ENCODE results near the gene FARP1. TPM values are rescaled to one million over a fixed set of nuclear protein-coding genes. Genes with fewer than 3 reads are reported as not detected.
A peak's percentile ranks its signal among the peaks of the same experiment; 100 is the strongest.

The FARP1 gene
- total and polyA plus RNA-seq, 2 of the 13 experiments (the other 11 are each of a cell fraction or from before 2014, with no cell fraction given): 70.6 to 126 TPM

DNA sequence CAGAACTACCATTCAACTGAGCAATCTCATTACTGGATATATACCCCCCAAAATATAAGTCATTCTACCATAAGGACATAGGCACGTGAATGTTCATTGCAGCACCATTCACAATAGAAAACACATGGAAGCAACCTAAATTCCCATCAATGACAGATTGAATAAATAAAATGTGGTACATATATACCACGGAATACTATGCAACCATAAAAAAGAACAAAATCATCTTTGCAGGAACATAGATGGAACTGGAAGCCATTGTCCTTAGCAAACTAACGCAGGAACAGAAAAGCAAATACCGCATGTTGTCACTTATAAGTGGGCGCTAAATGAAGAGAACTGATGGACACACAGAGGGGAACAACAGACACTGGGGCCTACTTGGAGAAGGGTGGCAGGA is 20.0 kb downstream of the FARP1 start:
- no peak for ATAC-seq
- no TSS peak for BruUV-seq (replicated peaks)
- H3K27me3 ChIP-seq (ENCODE audit: control insufficient read depth in 1 of 2, insufficient read depth in 2 of 2, low read length in 2 of 2): no peaks in the 10 kb centered on the region; a peak in 1 of 5 replicates

More for the DNA sequence above, 20.0 kb downstream of the FARP1 start:
- TF ChIP-seq ZBTB7B (CRISPR knock-in tag; IDR thresholded peaks at IDR 0.05): no peak
- no peak for TF ChIP-seq ZNF282 (IDR thresholded peaks at IDR 0.05; ENCODE audit: partially characterized antibody)
- TF ChIP-seq, protein P1, sequence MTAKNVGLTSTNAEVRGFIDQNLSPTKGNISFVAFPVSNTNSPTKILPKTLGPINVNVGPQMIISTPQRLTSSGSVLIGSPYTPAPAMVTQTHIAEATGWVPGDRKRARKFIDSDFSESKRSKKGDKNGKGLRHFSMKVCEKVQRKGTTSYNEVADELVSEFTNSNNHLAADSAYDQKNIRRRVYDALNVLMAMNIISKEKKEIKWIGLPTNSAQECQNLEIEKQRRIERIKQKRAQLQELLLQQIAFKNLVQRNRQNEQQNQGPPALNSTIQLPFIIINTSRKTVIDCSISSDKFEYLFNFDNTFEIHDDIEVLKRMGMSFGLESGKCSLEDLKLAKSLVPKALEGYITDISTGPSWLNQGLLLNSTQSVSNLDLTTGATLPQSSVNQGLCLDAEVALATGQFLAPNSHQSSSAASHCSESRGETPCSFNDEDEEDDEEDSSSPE (CRISPR knock-in tag; IDR thresholded peaks at IDR 0.05): no peak
- no peak for TF ChIP-seq ZNF510 (CRISPR knock-in tag; IDR thresholded peaks at IDR 0.05; ENCODE audit: low read depth)
- no peak for TF ChIP-seq ZNF549 (CRISPR knock-in tag; IDR thresholded peaks at IDR 0.05)
- TF ChIP-seq ZNF501 (CRISPR knock-in tag; IDR thresholded peaks at IDR 0.05): no peak
- TF ChIP-seq, protein P2, sequence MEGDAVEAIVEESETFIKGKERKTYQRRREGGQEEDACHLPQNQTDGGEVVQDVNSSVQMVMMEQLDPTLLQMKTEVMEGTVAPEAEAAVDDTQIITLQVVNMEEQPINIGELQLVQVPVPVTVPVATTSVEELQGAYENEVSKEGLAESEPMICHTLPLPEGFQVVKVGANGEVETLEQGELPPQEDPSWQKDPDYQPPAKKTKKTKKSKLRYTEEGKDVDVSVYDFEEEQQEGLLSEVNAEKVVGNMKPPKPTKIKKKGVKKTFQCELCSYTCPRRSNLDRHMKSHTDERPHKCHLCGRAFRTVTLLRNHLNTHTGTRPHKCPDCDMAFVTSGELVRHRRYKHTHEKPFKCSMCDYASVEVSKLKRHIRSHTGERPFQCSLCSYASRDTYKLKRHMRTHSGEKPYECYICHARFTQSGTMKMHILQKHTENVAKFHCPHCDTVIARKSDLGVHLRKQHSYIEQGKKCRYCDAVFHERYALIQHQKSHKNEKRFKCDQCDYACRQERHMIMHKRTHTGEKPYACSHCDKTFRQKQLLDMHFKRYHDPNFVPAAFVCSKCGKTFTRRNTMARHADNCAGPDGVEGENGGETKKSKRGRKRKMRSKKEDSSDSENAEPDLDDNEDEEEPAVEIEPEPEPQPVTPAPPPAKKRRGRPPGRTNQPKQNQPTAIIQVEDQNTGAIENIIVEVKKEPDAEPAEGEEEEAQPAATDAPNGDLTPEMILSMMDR (CRISPR knock-in tag; IDR thresholded peaks at IDR 0.05): no peak
- no peak for TF ChIP-seq XBP1 (CRISPR knock-in tag; IDR thresholded peaks at IDR 0.05)
- TF ChIP-seq JUNB (CRISPR knock-in tag; IDR thresholded peaks at IDR 0.05; ENCODE audit: borderline replicate concordance): no peak
- TF ChIP-seq, protein P3, sequence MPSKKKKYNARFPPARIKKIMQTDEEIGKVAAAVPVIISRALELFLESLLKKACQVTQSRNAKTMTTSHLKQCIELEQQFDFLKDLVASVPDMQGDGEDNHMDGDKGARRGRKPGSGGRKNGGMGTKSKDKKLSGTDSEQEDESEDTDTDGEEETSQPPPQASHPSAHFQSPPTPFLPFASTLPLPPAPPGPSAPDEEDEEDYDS (CRISPR knock-in tag; IDR thresholded peaks at IDR 0.05): no peak
- TF ChIP-seq ZKSCAN8 (CRISPR knock-in tag; IDR thresholded peaks at IDR 0.05; ENCODE audit: borderline replicate concordance): no peak
- TF ChIP-seq, protein P4, sequence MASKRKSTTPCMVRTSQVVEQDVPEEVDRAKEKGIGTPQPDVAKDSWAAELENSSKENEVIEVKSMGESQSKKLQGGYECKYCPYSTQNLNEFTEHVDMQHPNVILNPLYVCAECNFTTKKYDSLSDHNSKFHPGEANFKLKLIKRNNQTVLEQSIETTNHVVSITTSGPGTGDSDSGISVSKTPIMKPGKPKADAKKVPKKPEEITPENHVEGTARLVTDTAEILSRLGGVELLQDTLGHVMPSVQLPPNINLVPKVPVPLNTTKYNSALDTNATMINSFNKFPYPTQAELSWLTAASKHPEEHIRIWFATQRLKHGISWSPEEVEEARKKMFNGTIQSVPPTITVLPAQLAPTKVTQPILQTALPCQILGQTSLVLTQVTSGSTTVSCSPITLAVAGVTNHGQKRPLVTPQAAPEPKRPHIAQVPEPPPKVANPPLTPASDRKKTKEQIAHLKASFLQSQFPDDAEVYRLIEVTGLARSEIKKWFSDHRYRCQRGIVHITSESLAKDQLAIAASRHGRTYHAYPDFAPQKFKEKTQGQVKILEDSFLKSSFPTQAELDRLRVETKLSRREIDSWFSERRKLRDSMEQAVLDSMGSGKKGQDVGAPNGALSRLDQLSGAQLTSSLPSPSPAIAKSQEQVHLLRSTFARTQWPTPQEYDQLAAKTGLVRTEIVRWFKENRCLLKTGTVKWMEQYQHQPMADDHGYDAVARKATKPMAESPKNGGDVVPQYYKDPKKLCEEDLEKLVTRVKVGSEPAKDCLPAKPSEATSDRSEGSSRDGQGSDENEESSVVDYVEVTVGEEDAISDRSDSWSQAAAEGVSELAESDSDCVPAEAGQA (IDR thresholded peaks at IDR 0.05; ENCODE audit: low read depth): no peak
- TF ChIP-seq, protein P4 (CRISPR knock-in tag; IDR thresholded peaks at IDR 0.05; ENCODE audit: borderline replicate concordance): no peak
- TF ChIP-seq STAG1 (CRISPR knock-in tag; IDR thresholded peaks at IDR 0.05): no peak
- TF ChIP-seq YEATS4 (CRISPR knock-in tag; IDR thresholded peaks at IDR 0.05; ENCODE audit: borderline replicate concordance): no peak
- in situ Hi-C loops (cut with HindIII; ENCODE audit: extremely low pct_ligation_motif_present, low pct_unique_long_range_greater_than_20kb): no loop called here
- Histone ChIP-seq H3K9me3 (ENCODE audit: low read length) (no peaks in the 10 kb centered on the region), H4K20me1 (ENCODE audit: insufficient read depth, low read length) (peaks cover 53% of the 10 kb centered on the region), H3K4me2 (ENCODE audit: low read depth, low read length) (no peak overlapping the region), H3K9ac (ENCODE audit: insufficient read depth, low read depth, low read length) (no peak overlapping the region), H3K36me3 (replicated peaks in 1 of 2; ENCODE audit: control insufficient read depth in 1 of 2, insufficient read depth in 2 of 2, low read length in 2 of 2) (peaks cover 9 to 16% of the 10 kb centered on the region in 2 experiments), H3K4me3 (replicated peaks in 1 of 3; ENCODE audit: insufficient read depth in 1 of 3, low read depth in 2 of 3, low read length in 3 of 3) (no peak overlapping the region), H3K4me1 (ENCODE audit: insufficient read depth, low read length) (peaks cover 97% of the 10 kb centered on the region), H3K27ac (ENCODE audit: extremely low read length, insufficient read depth, low read length) (peak overlapping the region; percentile 87), H2AFZ (ENCODE audit: low read length) (no peak overlapping the region), H3K79me2 (ENCODE audit: insufficient read depth, low read length) (peaks cover 94% of the 10 kb centered on the region)
- CTCF ChIA-PET (ENCODE audit: low intra/inter-chr PET ratio, low total read pairs): no interaction called here
- DNase-seq (ENCODE audit: low spot score) (no peak), FAIRE-seq (no peak)
- intact Hi-C loops (cut with micrococcal nuclease; ENCODE audit: unreplicated experiment): no loop called here
- WGBS (ENCODE audit: low lambda C conversion rate): 98% methylated on average over 5 of the region's 5 CpGs
- POLR2A ChIA-PET: interaction anchor here (0.8 kb wide), 1 partner anchor 103 kb away, joined by 3 read pairs; no protein-coding TSS in a partner anchor

Measured in HepG2 (cell line).